Endodermal cell (in vitro differentiated cells): Measurements from ENCODE around the gene GARIN5A. TPM values are rescaled to one million over a fixed set of nuclear protein-coding genes. Genes with fewer than 3 reads are reported as not detected.

Experiments
- DNase-seq: peaks from one replicate; pipeline ENCODE4 v3.0.0-alpha.2; 2017
- H3K27ac ChIP-seq: 2 replicates; pipeline ENCODE4 v1.5.1; 2013; ENCODE audit warnings: mild to moderate bottlenecking, low read depth, low read length, moderate library complexity
- H3K27me3 ChIP-seq: 2 replicates; pipeline ENCODE4 v1.6.1; 2013; ENCODE audit warnings: mild to moderate bottlenecking, low read length, moderate library complexity; ENCODE audit not compliant: insufficient read depth, control insufficient read depth, poor library complexity, severe bottlenecking
- H3K36me3 ChIP-seq: 2 replicates; pipeline ENCODE4 v1.7.0; 2013; ENCODE audit warnings: mild to moderate bottlenecking, low read length, moderate library complexity; ENCODE audit not compliant: control insufficient read depth, insufficient read depth
- H3K4me1 ChIP-seq: one replicate; pipeline ENCODE4 v1.7.0; 2013; ENCODE audit warnings: low read length; ENCODE audit not compliant: control insufficient read depth, insufficient read depth
- H3K4me3 ChIP-seq: 2 replicates; pipeline ENCODE4 v1.5.1; 2013; ENCODE audit warnings: mild to moderate bottlenecking, low read length, moderate library complexity
- H3K9ac ChIP-seq: 2 replicates; pipeline ENCODE4 v1.6.1; 2013; ENCODE audit warnings: mild to moderate bottlenecking, low read length, moderate library complexity; ENCODE audit not compliant: poor library complexity, severe bottlenecking; ENCODE audit errors: extremely low read depth
- H3K9me3 ChIP-seq: 2 replicates; pipeline ENCODE4 v1.6.1; 2013; ENCODE audit warnings: mild to moderate bottlenecking, low read length, moderate library complexity; ENCODE audit not compliant: control insufficient read depth
- H3K27ac Mint-ChIP-seq: 2 replicates; pipeline ENCODE4 v1.8.0; 2020; ENCODE audit warnings: mixed read lengths
- H3K27me3 Mint-ChIP-seq: 2 replicates; pipeline ENCODE4 v1.8.0; 2021; ENCODE audit warnings: mild to moderate bottlenecking, mixed read lengths; ENCODE audit not compliant: insufficient read depth
- H3K36me3 Mint-ChIP-seq: 2 replicates; pipeline ENCODE4 v1.8.0; 2020; ENCODE audit warnings: low read depth, mixed read lengths
- H3K4me1 Mint-ChIP-seq: 2 replicates; pipeline ENCODE4 v1.8.0; 2020; ENCODE audit warnings: mixed read lengths
- H3K4me3 Mint-ChIP-seq: 2 replicates; pipeline ENCODE4 v1.8.0; 2020; ENCODE audit warnings: mild to moderate bottlenecking, moderate library complexity, mixed read lengths
- H3K9me3 Mint-ChIP-seq: 2 replicates; pipeline ENCODE4 v1.8.0; 2020; ENCODE audit warnings: mild to moderate bottlenecking, mixed read lengths
- WGBS, 2 experiments: methylation state at CpG; one replicate each; pipeline versions ENCODE4 v1.1.5 to v1.1.7; 2013; ENCODE audit warnings: missing lambda C conversion rate in 2 of 2, mixed read lengths in 1 of 2; ENCODE audit not compliant: insufficient coverage in 1 of 2, insufficient read length in 1 of 2; 5-methylcytosine and 5-hydroxymethylcytosine counted together
- total RNA-seq, 2 donors: library from RNA; stranded (reverse); fragmentation: NEBNext Ultra II Directional in 1 of 2; extraction: Animal tissue kit (Norgen Biotek cat#: 25700) in 1 of 2; gene quantifications; 2 replicates in 1 of 2; 3 replicates in 1 of 2; pipeline ENCODE4 v1.2.1, GENCODE V29; 2021
- TF ChIP-seq, protein P1 (sequence below): fragments of 200-600 bp; sonication (generic); conservative IDR thresholded peaks from 2 replicates; pipeline ENCODE4 v1.5.0; 2021; ENCODE audit warnings: antibody characterized with exemption, mild to moderate bottlenecking

GARIN5A gene
- total RNA-seq, 2 donors from 2014 or later: 8.3 to 9.5 TPM

DNA sequence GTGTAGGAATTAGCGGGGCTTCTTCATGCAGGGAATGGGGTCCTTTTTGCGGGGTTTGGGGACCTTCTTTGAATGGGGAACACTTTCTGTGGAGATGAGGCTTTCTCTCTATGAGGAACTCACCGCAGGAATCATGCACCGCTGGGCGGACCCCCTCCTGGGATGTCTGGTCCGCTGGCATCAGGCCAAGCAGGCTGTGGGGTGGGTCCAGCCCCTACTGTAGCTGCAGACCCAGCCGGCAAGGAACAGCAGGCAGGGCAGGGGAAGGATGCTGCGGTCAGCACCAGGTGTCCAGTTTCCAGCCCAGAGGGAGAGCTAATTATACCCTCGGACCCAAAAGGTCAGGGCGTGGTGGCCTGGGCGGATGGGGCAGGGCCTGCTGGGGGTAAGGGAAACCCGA lies 42.1 kb downstream of the GARIN5A start:
- Mint-ChIP-seq H3K27ac (no peak overlapping the region), H3K9me3 (no peaks in the 10 kb centered on the region), H3K4me3 (no peak overlapping the region), H3K36me3 (no peaks in the 10 kb centered on the region), H3K4me1 (peaks cover 8% of the 10 kb centered on the region), H3K27me3 (peaks cover 48% of the 10 kb centered on the region)
- TF ChIP-seq, protein P1, sequence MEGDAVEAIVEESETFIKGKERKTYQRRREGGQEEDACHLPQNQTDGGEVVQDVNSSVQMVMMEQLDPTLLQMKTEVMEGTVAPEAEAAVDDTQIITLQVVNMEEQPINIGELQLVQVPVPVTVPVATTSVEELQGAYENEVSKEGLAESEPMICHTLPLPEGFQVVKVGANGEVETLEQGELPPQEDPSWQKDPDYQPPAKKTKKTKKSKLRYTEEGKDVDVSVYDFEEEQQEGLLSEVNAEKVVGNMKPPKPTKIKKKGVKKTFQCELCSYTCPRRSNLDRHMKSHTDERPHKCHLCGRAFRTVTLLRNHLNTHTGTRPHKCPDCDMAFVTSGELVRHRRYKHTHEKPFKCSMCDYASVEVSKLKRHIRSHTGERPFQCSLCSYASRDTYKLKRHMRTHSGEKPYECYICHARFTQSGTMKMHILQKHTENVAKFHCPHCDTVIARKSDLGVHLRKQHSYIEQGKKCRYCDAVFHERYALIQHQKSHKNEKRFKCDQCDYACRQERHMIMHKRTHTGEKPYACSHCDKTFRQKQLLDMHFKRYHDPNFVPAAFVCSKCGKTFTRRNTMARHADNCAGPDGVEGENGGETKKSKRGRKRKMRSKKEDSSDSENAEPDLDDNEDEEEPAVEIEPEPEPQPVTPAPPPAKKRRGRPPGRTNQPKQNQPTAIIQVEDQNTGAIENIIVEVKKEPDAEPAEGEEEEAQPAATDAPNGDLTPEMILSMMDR: no peak
- H3K4me3 ChIP-seq: no peak overlapping the region
- H3K27ac ChIP-seq: no peak overlapping the region
- no peaks in the 10 kb centered on the region for H3K4me1 ChIP-seq
- WGBS, 2 experiments: 67 to 80% methylated on average over 7 to 12 of the region's 12 CpGs
- no peaks in the 10 kb centered on the region for H3K36me3 ChIP-seq
- no peaks in the 10 kb centered on the region for H3K27me3 ChIP-seq
- peak; percentile 38 for DNase-seq
- no peaks in the 10 kb centered on the region for H3K9me3 ChIP-seq
- no peak overlapping the region for H3K9ac ChIP-seq

DNA sequence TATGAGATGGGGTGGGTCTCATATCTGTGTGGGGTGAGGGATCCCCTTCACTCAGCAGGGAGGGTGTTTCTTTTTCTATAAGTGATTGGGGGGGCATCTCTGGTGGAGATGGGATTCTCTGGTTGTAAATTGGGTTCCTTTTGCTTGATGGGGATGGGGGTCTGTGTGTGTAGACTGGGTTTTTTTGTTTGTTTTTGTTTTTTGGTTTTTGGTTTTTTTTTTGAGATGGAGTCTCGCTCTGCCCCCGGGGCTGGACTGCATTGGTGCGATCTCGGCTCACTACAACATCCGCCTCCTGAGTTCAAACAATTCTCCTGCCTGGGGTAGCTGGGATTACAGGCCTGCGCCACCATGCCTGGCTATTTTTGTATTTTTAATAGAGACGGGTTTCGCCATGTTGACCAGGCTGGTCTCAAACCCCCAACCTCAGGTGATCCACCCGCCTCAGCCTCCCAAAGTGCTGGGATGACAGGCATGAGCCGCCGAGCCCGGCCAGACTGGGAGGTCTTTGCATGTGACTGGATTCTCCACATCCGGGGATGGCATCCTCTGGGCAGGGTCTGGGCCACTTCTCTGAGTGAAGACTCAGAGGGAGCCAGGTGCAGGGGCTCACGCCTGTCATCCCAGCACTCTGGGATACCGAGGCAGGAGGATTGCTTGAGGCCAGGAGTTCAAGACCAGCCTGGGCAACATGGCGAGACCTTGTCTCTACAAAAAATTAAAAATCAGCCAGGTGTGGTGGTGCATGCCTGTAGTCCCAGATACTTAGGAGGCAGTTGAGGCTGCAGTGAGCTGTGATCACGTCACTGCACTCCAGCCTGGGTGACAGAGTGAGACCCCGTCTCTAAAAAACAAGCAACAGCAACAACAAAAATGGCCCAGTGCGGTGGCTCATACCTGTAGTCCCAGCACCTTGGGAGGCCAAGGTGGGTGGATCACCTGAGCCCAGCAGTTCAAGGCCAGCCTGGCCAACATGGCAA lies 43.2 kb downstream of the GARIN5A start:
- no peaks in the 10 kb centered on the region for H3K27me3 ChIP-seq
- H3K27ac Mint-ChIP-seq: no peak overlapping the region
- no peaks in the 10 kb centered on the region for H3K36me3 Mint-ChIP-seq
- H3K27me3 Mint-ChIP-seq: peaks cover 52% of the 10 kb centered on the region
- TF ChIP-seq, protein P1: no peak
- peak; percentile 36 for DNase-seq
- H3K9ac ChIP-seq: no peak overlapping the region
- H3K4me1 ChIP-seq: no peaks in the 10 kb centered on the region
- no peaks in the 10 kb centered on the region for H3K9me3 ChIP-seq
- peaks cover 8% of the 10 kb centered on the region for H3K4me1 Mint-ChIP-seq
- no peaks in the 10 kb centered on the region for H3K9me3 Mint-ChIP-seq
- peak overlapping the region; percentile 74 for H3K4me3 Mint-ChIP-seq
- WGBS, 2 experiments: 92% methylated on average over 17 to 19 of the region's 19 CpGs
- no peak overlapping the region for H3K4me3 ChIP-seq
- H3K27ac ChIP-seq: no peak overlapping the region
- no peaks in the 10 kb centered on the region for H3K36me3 ChIP-seq

DNA sequence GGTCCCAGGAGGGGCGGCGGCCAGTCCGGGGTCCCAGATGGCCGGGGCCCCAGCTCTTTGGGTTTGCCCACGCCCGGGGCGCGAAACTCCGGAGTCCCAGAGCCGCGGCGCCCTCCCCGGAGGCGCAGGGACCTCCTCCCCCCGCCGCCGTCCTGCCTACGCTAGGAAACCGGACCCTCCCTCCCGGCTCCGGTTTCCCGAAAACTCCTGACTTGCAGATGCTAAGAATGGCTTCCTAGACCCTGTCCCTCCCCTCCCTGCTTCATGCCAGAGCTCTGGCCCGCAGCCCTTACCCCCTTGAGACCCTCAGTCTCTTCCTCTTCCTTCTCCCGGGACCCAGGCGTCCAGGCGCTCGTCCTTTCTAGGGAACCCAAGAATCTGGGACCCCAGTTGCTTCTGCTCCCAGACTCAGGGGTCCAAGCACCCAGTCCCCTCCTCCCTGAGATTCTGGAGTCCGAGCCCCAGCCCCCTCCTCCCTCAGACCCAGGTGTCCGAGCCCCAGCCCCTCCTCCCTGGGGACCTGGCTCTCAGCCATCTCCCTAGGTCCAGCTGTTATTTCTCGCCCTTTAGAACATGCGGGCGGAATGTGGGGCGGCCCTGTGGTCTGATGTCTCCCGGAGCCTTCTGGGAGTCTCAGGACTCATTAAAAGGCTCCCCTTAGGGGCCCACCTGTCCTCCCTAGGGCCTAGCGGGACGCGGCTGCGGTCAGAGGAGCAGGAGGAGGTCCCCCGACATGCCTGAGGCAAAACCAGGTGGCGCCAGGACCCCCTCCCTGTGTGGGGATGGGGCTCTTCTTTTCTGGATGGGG lies 44.2 kb downstream of the GARIN5A start, which contains the start of gene MYBPC2:
TSS of gene MYBPC2 (plus strand) at position 672 of the 808 bp plus-strand sequence. CDS start at position 734, 62 bp downstream.
- Histone ChIP-seq H3K27me3 (no peaks in the 10 kb centered on the region), H3K9me3 (no peaks in the 10 kb centered on the region), H3K27ac (no peak within 1 kb of the TSS), H3K4me3 (peak within 1 kb of the TSS; percentile 81), H3K36me3 (no peaks in the 10 kb centered on the region), H3K4me1 (no peaks in the 10 kb centered on the region), H3K9ac (peak within 1 kb of the TSS; percentile 53)
- no peaks in the 10 kb centered on the region for H3K36me3 Mint-ChIP-seq
- H3K9me3 Mint-ChIP-seq: no peaks in the 10 kb centered on the region
- WGBS, 2 experiments: 1 to 23% methylated on average over 16 to 40 of the region's 40 CpGs
- H3K4me1 Mint-ChIP-seq: peaks cover 8% of the 10 kb centered on the region
- TF ChIP-seq, protein P1: no peak
- H3K27me3 Mint-ChIP-seq: peaks cover 49% of the 10 kb centered on the region
- peak; percentile 79 for DNase-seq
- peak within 1 kb of the TSS; percentile 90 for H3K27ac Mint-ChIP-seq
- H3K4me3 Mint-ChIP-seq: peak within 1 kb of the TSS; percentile 74
